Activated T-helper 17 cell treated with anti-CD3 and anti-CD28 coated beads, Interleukin-2, amount 50 U/mL, for 72 hours (primary cell): ENCODE measurements around the gene DAPK1. TPM values are rescaled to one million over a fixed set of nuclear protein-coding genes. Genes with fewer than 3 reads are reported as not detected.

Experiments
- ATAC-seq: fragments of 150-1000 bp; cut with Tn5 transposase; replicated peaks from 2 replicates; pipeline ENCODE4 v1.10.0; 2021; ENCODE audit warnings: mild to moderate bottlenecking, moderate library complexity
- H3K27ac Mint-ChIP-seq: one replicate; pipeline ENCODE4 v1.8.0; 2022; ENCODE audit warnings: mixed read lengths
- H3K27me3 Mint-ChIP-seq: one replicate; pipeline ENCODE4 v1.8.0; 2022; ENCODE audit warnings: mixed read lengths
- H3K36me3 Mint-ChIP-seq: one replicate; pipeline ENCODE4 v1.8.0; 2022; ENCODE audit warnings: low read depth, mild to moderate bottlenecking, mixed read lengths
- H3K4me1 Mint-ChIP-seq: one replicate; pipeline ENCODE4 v1.8.0; 2022; ENCODE audit warnings: mixed read lengths
- H3K4me3 Mint-ChIP-seq: one replicate; pipeline ENCODE4 v1.8.0; 2022; ENCODE audit warnings: mild to moderate bottlenecking, mixed read lengths
- H3K9me3 Mint-ChIP-seq: one replicate; pipeline ENCODE4 v1.8.0; 2022; ENCODE audit warnings: mixed read lengths
- total RNA-seq, 2 donors: library from RNA; stranded (reverse); gene quantifications; one replicate each; pipeline ENCODE4 v1.2.3, GENCODE V29; 2022

The DAPK1 gene
- total RNA-seq, 2 donors from 2014 or later: 1.5 to 2.0 TPM

GRCh38 chr9:87587864-87588263, 90.2 kb downstream of the DAPK1 start:
- Mint-ChIP-seq H3K36me3 (no peaks in the 10 kb centered on the region), H3K4me1 (no peaks in the 10 kb centered on the region), H3K27ac (no peak overlapping the region), H3K9me3 (no peaks in the 10 kb centered on the region), H3K4me3 (no peak overlapping the region), H3K27me3 (peaks cover 4% of the 10 kb centered on the region)
- no peak for ATAC-seq

DNA sequence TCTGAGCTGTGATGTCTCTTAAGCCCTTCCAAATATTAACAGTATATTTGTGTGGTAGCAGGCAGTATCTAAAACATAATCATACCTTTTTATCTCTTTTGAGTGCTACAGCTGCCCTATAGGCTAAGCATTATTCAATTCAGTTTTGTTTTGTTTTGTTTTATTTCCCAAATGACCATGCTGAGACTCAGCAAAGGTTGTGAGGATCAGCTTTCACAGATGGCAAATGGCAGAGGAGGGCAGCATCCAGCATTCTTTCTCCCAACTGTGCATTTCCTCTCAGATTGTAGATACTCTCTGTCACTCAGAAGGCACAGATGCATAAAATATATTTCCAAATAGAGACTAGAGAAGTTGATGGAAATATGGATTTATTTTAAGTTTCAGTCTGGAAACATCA, 90.7 kb downstream of the DAPK1 start:
- Mint-ChIP-seq H3K9me3 (no peaks in the 10 kb centered on the region), H3K4me3 (no peak overlapping the region), H3K4me1 (no peaks in the 10 kb centered on the region), H3K36me3 (no peaks in the 10 kb centered on the region), H3K27ac (no peak overlapping the region), H3K27me3 (peaks cover 4% of the 10 kb centered on the region)
- ATAC-seq: no peak

DNA sequence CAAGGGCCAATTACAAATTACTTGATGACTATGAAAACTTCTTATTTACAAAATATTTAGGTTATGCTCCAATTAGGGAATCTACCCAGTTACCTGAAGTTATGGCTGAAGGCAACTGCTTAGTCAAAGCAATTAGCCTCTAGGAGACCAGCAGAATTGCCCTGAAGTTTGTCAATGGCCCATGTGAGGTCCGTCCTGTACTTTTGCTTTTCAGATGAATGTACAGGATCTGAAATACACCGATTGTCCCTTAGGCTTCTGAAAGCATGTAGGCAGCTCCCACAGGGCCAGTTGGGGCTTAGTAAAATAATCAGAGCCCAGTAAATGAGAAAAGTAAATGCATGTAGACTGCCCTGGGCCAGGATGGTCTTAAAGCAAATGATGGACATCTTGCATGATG, 93.3 kb downstream of the DAPK1 start:
- H3K27ac Mint-ChIP-seq: no peak overlapping the region

DNA sequence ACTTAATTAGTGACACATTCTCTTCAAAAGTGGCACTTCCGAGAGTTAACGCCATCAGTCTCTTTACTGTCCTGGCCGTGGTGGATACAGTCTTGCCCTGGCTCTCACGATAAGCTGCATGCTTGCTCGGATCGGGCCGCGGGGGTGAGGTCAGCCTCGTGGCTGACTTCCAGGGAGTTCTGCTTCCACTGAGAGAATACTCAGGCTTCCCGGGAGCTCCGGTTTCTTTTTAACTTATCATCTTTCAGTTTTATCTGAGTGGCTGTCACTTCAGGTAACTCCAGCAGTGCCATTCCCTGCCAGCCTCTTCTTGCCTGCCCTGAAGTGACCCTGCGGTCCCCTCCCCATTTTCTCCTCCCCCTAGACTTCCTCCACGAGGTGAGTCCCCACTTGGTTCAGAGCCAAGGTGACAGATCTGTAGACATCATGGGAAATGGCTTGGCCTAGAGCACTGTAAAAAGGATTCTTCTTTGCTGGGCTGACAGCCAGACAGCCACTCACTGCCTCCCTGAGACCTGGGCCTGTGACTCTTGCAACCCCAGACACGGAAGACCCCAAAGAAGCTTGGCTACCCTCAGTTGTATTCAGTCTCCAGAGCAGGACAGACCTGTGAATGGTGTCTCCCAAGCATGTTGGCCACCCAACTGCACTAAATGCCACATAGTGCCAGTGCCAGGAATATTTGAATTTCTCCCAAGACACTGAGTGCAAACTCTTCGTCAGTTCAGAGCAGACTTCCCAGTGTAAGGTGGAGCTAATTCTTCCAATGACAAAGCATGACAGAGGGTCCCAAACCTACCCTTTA, 95.1 kb downstream of the DAPK1 start:
- ATAC-seq: no peak
- H3K4me3 Mint-ChIP-seq: no peak overlapping the region
- no peaks in the 10 kb centered on the region for H3K4me1 Mint-ChIP-seq
- no peak overlapping the region for H3K27ac Mint-ChIP-seq
- no peaks in the 10 kb centered on the region for H3K9me3 Mint-ChIP-seq
- H3K36me3 Mint-ChIP-seq: no peaks in the 10 kb centered on the region
- H3K27me3 Mint-ChIP-seq: peaks cover 2% of the 10 kb centered on the region

More for the DNA sequence above, 93.3 kb downstream of the DAPK1 start:
- no peaks in the 10 kb centered on the region for H3K27me3 Mint-ChIP-seq
- H3K9me3 Mint-ChIP-seq: no peaks in the 10 kb centered on the region
- no peaks in the 10 kb centered on the region for H3K4me1 Mint-ChIP-seq
- ATAC-seq: no peak
- H3K36me3 Mint-ChIP-seq: no peaks in the 10 kb centered on the region
- no peak overlapping the region for H3K4me3 Mint-ChIP-seq

GRCh38 chr9:87593359-87593980, 95.8 kb downstream of the DAPK1 start:
- Mint-ChIP-seq H3K27me3 (peaks cover 5% of the 10 kb centered on the region), H3K27ac (no peak overlapping the region), H3K4me3 (no peak overlapping the region), H3K9me3 (no peaks in the 10 kb centered on the region), H3K4me1 (no peaks in the 10 kb centered on the region), H3K36me3 (no peaks in the 10 kb centered on the region)
- ATAC-seq: no peak

DNA sequence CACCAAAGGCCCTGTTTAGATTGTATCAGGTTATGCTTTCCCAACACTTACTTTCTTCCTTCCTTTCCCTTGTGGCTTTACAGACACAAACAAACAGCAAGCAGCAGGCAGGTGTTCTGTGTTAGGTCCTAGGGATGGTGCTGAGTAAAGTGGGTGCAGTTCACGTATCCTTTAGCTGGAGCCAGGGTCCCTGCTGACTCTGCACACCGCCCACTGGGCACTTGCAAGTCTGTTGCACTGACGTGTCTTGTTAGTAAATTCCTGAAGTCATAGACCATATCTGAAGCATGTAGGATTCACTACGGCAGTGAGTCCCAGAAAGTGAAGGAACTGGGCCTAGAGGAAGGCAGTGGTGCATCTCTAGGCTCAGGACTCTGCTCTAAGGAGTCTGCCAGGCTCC, 96.5 kb downstream of the DAPK1 start:
- peaks cover 5% of the 10 kb centered on the region for H3K27me3 Mint-ChIP-seq
- no peak overlapping the region for H3K27ac Mint-ChIP-seq
- no peaks in the 10 kb centered on the region for H3K9me3 Mint-ChIP-seq
- no peak overlapping the region for H3K4me3 Mint-ChIP-seq
- no peaks in the 10 kb centered on the region for H3K4me1 Mint-ChIP-seq
- H3K36me3 Mint-ChIP-seq: no peaks in the 10 kb centered on the region
- ATAC-seq: no peak

GRCh38 chr9:87594662-87595061, 97.0 kb downstream of the DAPK1 start:
- Mint-ChIP-seq H3K27ac (no peak overlapping the region), H3K4me3 (no peak overlapping the region), H3K27me3 (peaks cover 5% of the 10 kb centered on the region), H3K9me3 (no peaks in the 10 kb centered on the region), H3K4me1 (no peaks in the 10 kb centered on the region), H3K36me3 (no peaks in the 10 kb centered on the region)
- no peak for ATAC-seq

- no peaks in the 10 kb centered on the region for H3K36me3 Mint-ChIP-seq
- no peaks in the 10 kb centered on the region for H3K9me3 Mint-ChIP-seq
- no peak for ATAC-seq
- peaks cover 11% of the 10 kb centered on the region for H3K27me3 Mint-ChIP-seq
- H3K4me3 Mint-ChIP-seq: no peak overlapping the region
- no peaks in the 10 kb centered on the region for H3K4me1 Mint-ChIP-seq
- no peak overlapping the region for H3K27ac Mint-ChIP-seq
Observed at GRCh38 chr9:87595610-87596009, 97.9 kb downstream of the DAPK1 start.

GRCh38 chr9:87596862-87597261, 99.2 kb downstream of the DAPK1 start:
- H3K36me3 Mint-ChIP-seq: no peaks in the 10 kb centered on the region
- no peaks in the 10 kb centered on the region for H3K9me3 Mint-ChIP-seq
- H3K4me3 Mint-ChIP-seq: no peak overlapping the region
- H3K27me3 Mint-ChIP-seq: peaks cover 13% of the 10 kb centered on the region
- H3K4me1 Mint-ChIP-seq: no peaks in the 10 kb centered on the region
- ATAC-seq: no peak
- H3K27ac Mint-ChIP-seq: no peak overlapping the region

DNA sequence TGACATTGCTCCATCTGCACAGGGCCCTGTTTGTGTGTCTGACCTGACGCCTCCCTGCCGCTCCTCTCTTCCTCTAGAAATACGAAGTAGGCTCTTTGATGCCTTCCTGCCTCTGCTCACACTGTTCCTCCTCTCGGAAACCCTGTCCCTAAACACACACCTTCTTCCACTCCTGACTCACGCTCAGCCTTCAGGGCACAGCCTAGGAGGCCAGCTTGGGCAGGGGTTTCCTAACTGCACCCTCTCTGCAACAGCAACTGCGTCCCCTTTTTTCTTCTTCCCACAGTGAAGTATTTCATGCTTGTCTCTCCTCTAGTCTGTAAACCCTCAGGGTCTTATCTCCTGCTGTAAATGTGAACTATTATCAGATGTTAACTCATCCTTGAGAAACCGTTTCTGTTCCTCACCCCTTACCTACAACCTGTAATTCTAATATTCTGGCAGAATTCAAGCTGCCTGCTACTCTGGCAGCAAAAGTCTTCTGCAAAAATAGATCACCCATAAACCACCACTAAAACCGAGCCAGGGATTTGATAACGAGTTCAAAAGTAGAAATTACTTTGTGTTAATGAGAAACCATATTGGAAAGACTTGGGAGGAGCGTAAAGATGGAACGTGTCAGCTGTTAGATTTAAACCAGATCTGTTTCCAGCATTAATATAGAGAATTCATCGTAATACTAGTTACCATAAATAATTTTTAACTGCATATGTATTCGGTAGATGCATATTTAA, 100.2 kb downstream of the DAPK1 start:
- Mint-ChIP-seq H3K27ac (no peak overlapping the region), H3K36me3 (no peaks in the 10 kb centered on the region), H3K27me3 (peaks cover 16% of the 10 kb centered on the region), H3K9me3 (no peaks in the 10 kb centered on the region), H3K4me1 (no peaks in the 10 kb centered on the region), H3K4me3 (no peak overlapping the region)
- ATAC-seq: no peak

GRCh38 chr9:87599901-87600610, 102.4 kb downstream of the DAPK1 start:
- ATAC-seq: no peak
- Mint-ChIP-seq H3K4me1 (no peaks in the 10 kb centered on the region), H3K36me3 (no peaks in the 10 kb centered on the region), H3K4me3 (no peak overlapping the region), H3K9me3 (no peaks in the 10 kb centered on the region), H3K27ac (no peak overlapping the region), H3K27me3 (peaks cover 26% of the 10 kb centered on the region)

- Mint-ChIP-seq H3K27ac (no peak overlapping the region), H3K9me3 (no peaks in the 10 kb centered on the region), H3K4me1 (no peaks in the 10 kb centered on the region), H3K4me3 (no peak overlapping the region), H3K36me3 (no peaks in the 10 kb centered on the region), H3K27me3 (peaks cover 33% of the 10 kb centered on the region)
- ATAC-seq: no peak
Observed at GRCh38 chr9:87601176-87601575, 103.5 kb downstream of the DAPK1 start.

DNA sequence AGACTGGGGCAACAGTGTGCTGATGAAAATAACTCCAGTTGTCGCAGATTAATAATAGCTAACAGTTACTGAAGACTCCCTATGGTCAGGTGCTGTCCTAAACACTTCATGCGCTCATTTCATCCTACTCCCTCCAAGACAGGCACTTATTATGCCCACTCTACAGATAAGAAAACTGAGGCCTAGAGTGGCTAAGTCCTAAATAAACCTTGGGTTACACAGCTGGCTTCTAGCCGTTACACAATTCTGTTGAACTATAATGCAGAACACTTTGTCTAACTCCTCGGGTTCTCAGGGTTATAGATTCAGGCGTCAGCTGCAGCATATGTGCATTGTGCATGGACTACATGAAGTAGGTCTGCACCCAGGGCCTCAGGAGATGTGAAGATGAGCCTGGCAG, 103.9 kb downstream of the DAPK1 start:
- Mint-ChIP-seq H3K4me1 (no peaks in the 10 kb centered on the region), H3K27me3 (peaks cover 33% of the 10 kb centered on the region), H3K36me3 (no peaks in the 10 kb centered on the region)

DNA sequence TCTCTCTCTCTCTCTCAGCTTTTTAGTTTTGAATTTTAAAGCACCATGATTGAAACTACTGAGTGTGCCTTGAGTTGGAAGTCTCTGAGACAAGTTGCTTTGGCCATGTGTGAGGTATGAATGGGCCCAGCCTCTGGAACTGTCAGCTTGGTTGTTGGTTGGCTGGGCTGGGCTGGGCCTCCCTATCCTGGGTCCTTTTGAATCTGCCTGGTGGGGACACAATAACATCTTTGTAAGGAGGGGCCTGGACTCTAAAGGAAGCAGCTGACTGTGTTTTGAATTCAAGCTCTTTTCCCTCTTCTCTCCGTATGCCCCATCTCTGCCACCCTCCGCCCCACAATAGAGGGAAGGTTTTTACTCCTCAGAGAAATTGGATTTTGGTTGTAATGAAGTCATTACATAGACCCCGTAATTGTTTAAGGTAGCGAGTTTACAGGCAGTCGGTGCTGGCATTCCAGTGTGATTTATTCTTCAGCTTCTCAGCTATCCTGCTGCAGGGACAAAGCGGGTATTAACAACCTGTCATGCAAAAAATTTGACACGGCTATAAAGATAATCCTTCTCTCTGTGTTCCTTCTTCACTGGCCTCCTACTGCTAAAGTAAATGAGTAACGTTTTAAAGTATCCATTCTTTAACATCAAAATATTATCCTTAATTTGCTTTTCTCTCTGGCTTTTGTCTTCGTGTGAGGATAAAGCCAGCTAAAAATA, 105.4 kb downstream of the DAPK1 start:
- Mint-ChIP-seq H3K4me1 (no peaks in the 10 kb centered on the region), H3K36me3 (no peaks in the 10 kb centered on the region), H3K4me3 (no peak overlapping the region), H3K27me3 (peaks cover 35% of the 10 kb centered on the region), H3K27ac (no peak overlapping the region), H3K9me3 (no peaks in the 10 kb centered on the region)
- no peak for ATAC-seq

More for the DNA sequence above, 103.9 kb downstream of the DAPK1 start:
- ATAC-seq: no peak
- H3K4me3 Mint-ChIP-seq: no peak overlapping the region
- no peak overlapping the region for H3K27ac Mint-ChIP-seq
- H3K9me3 Mint-ChIP-seq: no peaks in the 10 kb centered on the region
